OCI-LY1 (cell line): ENCODE results near the gene CTBP2.

Experiments
- H2AFZ ChIP-seq: fragments of 200-600 bp; sonication (generic), shearing (Covaris generic); 2 replicates; pipeline ENCODE4 v1.6.0; 2014; ENCODE audit warnings: antibody characterized with exemption, mild to moderate bottlenecking, low read length
- H3F3A ChIP-seq: fragments of 200-600 bp; sonication (generic), shearing (Covaris generic); 2 replicates; pipeline ENCODE4 v1.6.0; 2014; ENCODE audit warnings: mild to moderate bottlenecking, antibody characterized with exemption, low read length, moderate library complexity; ENCODE audit not compliant: insufficient read depth
- H3K27ac ChIP-seq: fragments of 200-600 bp; sonication (generic); 2 replicates; pipeline ENCODE4 v1.5.1; 2014; ENCODE audit warnings: low read length, mixed run types, mild to moderate bottlenecking, low read depth; ENCODE audit not compliant: poor library complexity, severe bottlenecking
- H3K27me3 ChIP-seq: fragments of 200-600 bp; sonication (generic); 2 replicates; pipeline ENCODE4 v1.6.0; 2014; ENCODE audit warnings: antibody characterized with exemption, mild to moderate bottlenecking, low read length, moderate library complexity; ENCODE audit not compliant: insufficient read depth
- H3K36me3 ChIP-seq: fragments of 200-600 bp; sonication (generic); 2 replicates; pipeline ENCODE4 v1.6.1; 2014; ENCODE audit warnings: mild to moderate bottlenecking, antibody characterized with exemption, low read length, moderate library complexity, mixed read lengths; ENCODE audit not compliant: insufficient read depth
- H3K4me1 ChIP-seq: fragments of 200-600 bp; sonication (generic); 2 replicates; pipeline ENCODE4 v1.5.1; 2014; ENCODE audit warnings: mild to moderate bottlenecking, low read length, moderate library complexity; ENCODE audit not compliant: insufficient read depth, severe bottlenecking
- H3K4me2 ChIP-seq: fragments of 200-600 bp; sonication (generic), shearing (Covaris generic); 2 replicates; pipeline ENCODE4 v1.6.1; 2014; ENCODE audit warnings: low read length
- H3K4me3 ChIP-seq: fragments of 200-600 bp; sonication (generic); 2 replicates; pipeline ENCODE4 v1.5.1; 2014; ENCODE audit warnings: low read length, low read depth, mild to moderate bottlenecking, mixed read lengths; ENCODE audit not compliant: poor library complexity, severe bottlenecking
- H3K79me2 ChIP-seq: fragments of 200-600 bp; shearing (Covaris generic); 2 replicates; pipeline ENCODE4 v1.6.1; 2016; ENCODE audit warnings: mixed run types, low read length, mixed read lengths; ENCODE audit not compliant: insufficient read depth
- H3K9ac ChIP-seq: fragments of 200-600 bp; sonication (generic), shearing (Covaris generic); 2 replicates; pipeline ENCODE4 v1.6.1; 2014; ENCODE audit warnings: mild to moderate bottlenecking, low read length, mixed read lengths
- H3K9me2 ChIP-seq: fragments of 200-600 bp; sonication (generic), shearing (Covaris generic); 2 replicates; pipeline ENCODE4 v1.6.1; 2014; ENCODE audit warnings: low read depth, mild to moderate bottlenecking, low read length, mixed read lengths
- H3K9me3 ChIP-seq: fragments of 200-600 bp; shearing (Covaris generic); 2 replicates; pipeline ENCODE4 v1.6.1; 2014; ENCODE audit warnings: low read length, mixed read lengths
- H4K20me1 ChIP-seq: fragments of 200-600 bp; sonication (generic), shearing (Covaris generic); 2 replicates; pipeline ENCODE4 v1.6.0; 2016; ENCODE audit warnings: mild to moderate bottlenecking, low read length; ENCODE audit not compliant: insufficient read depth
- EZH2 ChIP-seq: fragments of 200-600 bp; sonication (generic), shearing (Covaris generic); IDR thresholded peaks from 2 replicates; pipeline ENCODE4 v1.8.0; 2017; ENCODE audit warnings: borderline replicate concordance, mixed run types, mild to moderate bottlenecking, antibody characterized with exemption, low read length, moderate library complexity, mixed read lengths
- TF ChIP-seq, protein P1 (sequence below): fragments of 200-600 bp; sonication (generic), shearing (Covaris generic); IDR thresholded peaks from 2 replicates; pipeline ENCODE4 v1.5.1; 2017; ENCODE audit warnings: mild to moderate bottlenecking, antibody characterized with exemption, low read length, moderate library complexity, mixed read lengths

Gene CTBP2

DNA sequence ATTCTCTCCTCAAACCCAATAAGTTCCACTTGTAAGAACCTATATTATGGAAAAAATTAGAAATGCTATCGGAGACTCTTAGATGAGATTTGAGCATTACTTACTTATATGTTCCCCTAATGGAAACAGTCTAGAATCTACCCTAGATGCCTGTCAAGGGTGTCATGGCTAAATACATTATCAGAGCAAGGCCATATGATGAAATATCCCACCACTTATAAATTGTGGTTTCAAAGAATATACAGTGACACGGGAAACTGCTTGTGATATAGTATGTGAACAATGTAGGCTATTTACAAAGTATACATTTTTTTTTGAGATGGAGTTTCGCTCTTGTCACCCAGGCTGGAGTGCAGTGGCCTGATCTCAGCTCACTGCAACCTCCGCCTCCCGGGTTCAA lies 46.3 kb upstream of the CTBP2 start:
- TF ChIP-seq, protein P1, sequence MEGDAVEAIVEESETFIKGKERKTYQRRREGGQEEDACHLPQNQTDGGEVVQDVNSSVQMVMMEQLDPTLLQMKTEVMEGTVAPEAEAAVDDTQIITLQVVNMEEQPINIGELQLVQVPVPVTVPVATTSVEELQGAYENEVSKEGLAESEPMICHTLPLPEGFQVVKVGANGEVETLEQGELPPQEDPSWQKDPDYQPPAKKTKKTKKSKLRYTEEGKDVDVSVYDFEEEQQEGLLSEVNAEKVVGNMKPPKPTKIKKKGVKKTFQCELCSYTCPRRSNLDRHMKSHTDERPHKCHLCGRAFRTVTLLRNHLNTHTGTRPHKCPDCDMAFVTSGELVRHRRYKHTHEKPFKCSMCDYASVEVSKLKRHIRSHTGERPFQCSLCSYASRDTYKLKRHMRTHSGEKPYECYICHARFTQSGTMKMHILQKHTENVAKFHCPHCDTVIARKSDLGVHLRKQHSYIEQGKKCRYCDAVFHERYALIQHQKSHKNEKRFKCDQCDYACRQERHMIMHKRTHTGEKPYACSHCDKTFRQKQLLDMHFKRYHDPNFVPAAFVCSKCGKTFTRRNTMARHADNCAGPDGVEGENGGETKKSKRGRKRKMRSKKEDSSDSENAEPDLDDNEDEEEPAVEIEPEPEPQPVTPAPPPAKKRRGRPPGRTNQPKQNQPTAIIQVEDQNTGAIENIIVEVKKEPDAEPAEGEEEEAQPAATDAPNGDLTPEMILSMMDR, result no peak
- no peak for TF ChIP-seq EZH2
- H3F3A ChIP-seq, result no peaks in the 10 kb centered on the region
- no peaks in the 10 kb centered on the region for H3K9me2 ChIP-seq
- H3K9ac ChIP-seq, result no peak overlapping the region
- no peak overlapping the region for H3K4me2 ChIP-seq
- H3K4me1 ChIP-seq, result no peaks in the 10 kb centered on the region
- no peak overlapping the region for H2AFZ ChIP-seq
- no peaks in the 10 kb centered on the region for H3K79me2 ChIP-seq
- peaks cover 6% of the 10 kb centered on the region; the same call in 1 of the 2 replicates for H3K27me3 ChIP-seq
- H3K36me3 ChIP-seq, result no peaks in the 10 kb centered on the region
- H3K27ac ChIP-seq, result no peak overlapping the region
- H3K9me3 ChIP-seq, result no peaks in the 10 kb centered on the region
- no peaks in the 10 kb centered on the region for H4K20me1 ChIP-seq
- no peak overlapping the region for H3K4me3 ChIP-seq

DNA sequence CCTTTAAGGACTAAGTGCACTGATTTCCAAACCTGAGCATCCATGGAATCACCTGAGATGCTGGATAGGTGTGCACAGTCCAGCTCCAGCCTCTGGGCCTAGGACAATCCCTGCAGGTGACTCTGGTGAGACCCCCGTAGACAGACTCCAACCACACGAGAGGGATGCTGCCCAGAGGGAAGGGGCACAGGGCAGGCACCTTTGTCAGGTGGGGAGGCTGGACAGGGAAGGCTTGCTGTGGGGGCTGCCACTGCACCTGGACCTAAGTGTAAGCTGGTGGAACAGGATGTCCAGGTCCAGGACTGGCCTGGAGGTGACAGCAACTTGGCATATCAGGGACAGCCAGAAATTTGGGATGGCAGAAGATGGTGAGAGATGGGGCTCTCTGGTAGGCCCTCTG lies 45.1 kb upstream of the CTBP2 start:
- Histone ChIP-seq H3K4me3 (no peak overlapping the region), H3K9ac (no peak overlapping the region), H4K20me1 (no peaks in the 10 kb centered on the region), H3K79me2 (no peaks in the 10 kb centered on the region), H3K4me1 (no peaks in the 10 kb centered on the region), H3K27me3 (no peaks in the 10 kb centered on the region; the same call in 1 of the 2 replicates), H3K9me3 (no peaks in the 10 kb centered on the region), H3K4me2 (no peak overlapping the region), H3K36me3 (no peaks in the 10 kb centered on the region), H3K9me2 (no peaks in the 10 kb centered on the region), H2AFZ (no peak overlapping the region), H3F3A (no peaks in the 10 kb centered on the region), H3K27ac (no peak overlapping the region)
- TF ChIP-seq, protein P1, result no peak
- TF ChIP-seq EZH2, result no peak

DNA sequence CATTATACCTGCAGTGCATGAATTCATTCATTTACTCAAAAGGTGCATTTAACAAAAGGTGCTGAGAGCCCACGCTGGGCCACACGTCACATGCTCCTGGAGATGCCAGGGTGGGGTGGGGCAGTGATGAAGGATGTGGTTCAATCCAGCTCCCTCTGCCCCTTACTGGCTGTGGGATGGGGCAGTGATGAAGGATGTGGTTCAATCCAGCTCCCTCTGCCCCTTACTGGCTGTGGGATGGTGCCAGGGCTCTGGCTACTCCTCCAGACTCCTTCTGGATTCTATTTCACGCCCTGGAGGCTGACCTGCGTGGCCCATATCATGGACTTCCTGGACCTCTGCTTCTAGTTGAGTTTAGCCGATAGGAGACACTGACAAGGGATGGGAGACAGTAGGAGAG lies 44.0 kb upstream of the CTBP2 start:
- no peaks in the 10 kb centered on the region for H4K20me1 ChIP-seq
- H3K9ac ChIP-seq, result no peak overlapping the region
- no peaks in the 10 kb centered on the region for H3K79me2 ChIP-seq
- no peak overlapping the region for H3K4me2 ChIP-seq
- no peaks in the 10 kb centered on the region for H3K9me3 ChIP-seq
- H3K36me3 ChIP-seq, result no peaks in the 10 kb centered on the region
- H3K27ac ChIP-seq, result no peak overlapping the region
- no peaks in the 10 kb centered on the region for H3K9me2 ChIP-seq
- H3K4me3 ChIP-seq, result no peak overlapping the region
- H3K27me3 ChIP-seq, result no peaks in the 10 kb centered on the region; the same call in 1 of the 2 replicates
- H3K4me1 ChIP-seq, result no peaks in the 10 kb centered on the region
- TF ChIP-seq, protein P1, result no peak
- no peak for TF ChIP-seq EZH2
- H2AFZ ChIP-seq, result no peak overlapping the region
- H3F3A ChIP-seq, result no peaks in the 10 kb centered on the region
